Smooth muscle cell (in vitro differentiated cells): ENCODE measurements around the gene FHIT. TPM values are rescaled to one million over a fixed set of nuclear protein-coding genes. Genes with fewer than 3 reads are reported as not detected.

Source experiments
- DNase-seq: peaks from one replicate; lab custom pipeline; 2025; ENCODE audit not compliant: unreplicated experiment; lab: John Stamatoyannopoulos, UW
- H2AFZ ChIP-seq: fragments of 200-600 bp; sonication (generic); 2 replicates; pipeline ENCODE4 v1.6.0; 2016; ENCODE audit warnings: antibody characterized with exemption, low read depth, mild to moderate bottlenecking
- H3F3A ChIP-seq: fragments of 200-600 bp; sonication (generic); 2 replicates; pipeline ENCODE4 v1.6.0; 2017; ENCODE audit warnings: antibody characterized with exemption, low read depth
- H3K27ac ChIP-seq: fragments of 200-600 bp; sonication (generic); 2 replicates; pipeline ENCODE4 v1.5.1; 2016; ENCODE audit warnings: low read depth, mild to moderate bottlenecking
- H3K27me3 ChIP-seq: fragments of 200-600 bp; sonication (generic); 2 replicates; pipeline ENCODE4 v1.6.1; 2016; ENCODE audit warnings: low read depth, mild to moderate bottlenecking
- H3K36me3 ChIP-seq: fragments of 200-600 bp; sonication (generic); 2 replicates; pipeline ENCODE4 v1.5.1; 2016; ENCODE audit warnings: low read depth
- H3K4me1 ChIP-seq: fragments of 200-600 bp; sonication (generic); 2 replicates; pipeline ENCODE4 v1.5.1; 2016; ENCODE audit warnings: low read depth
- H3K4me2 ChIP-seq: fragments of 200-600 bp; sonication (generic); 2 replicates; pipeline ENCODE4 v1.6.0; 2016; ENCODE audit warnings: mild to moderate bottlenecking
- H3K4me3 ChIP-seq: fragments of 200-600 bp; sonication (generic); 2 replicates; pipeline ENCODE4 v1.5.1; 2016; ENCODE audit warnings: mild to moderate bottlenecking
- H3K79me2 ChIP-seq: fragments of 200-600 bp; sonication (generic); 2 replicates; pipeline ENCODE4 v1.6.0; 2016; ENCODE audit warnings: low read depth, mild to moderate bottlenecking
- H3K9ac ChIP-seq: fragments of 200-600 bp; sonication (generic); 2 replicates; pipeline ENCODE4 v1.6.0; 2016; ENCODE audit warnings: low read depth
- H3K9me3 ChIP-seq: fragments of 200-600 bp; sonication (generic); replicated peaks from 2 replicates; pipeline ENCODE4 v1.5.1; 2016; ENCODE audit warnings: low read depth
- H4K20me1 ChIP-seq: fragments of 200-600 bp; sonication (generic); 2 replicates; pipeline ENCODE4 v1.6.0; 2016; ENCODE audit warnings: low read depth
- CTCF ChIP-seq: fragments of 200-600 bp; sonication (generic); IDR thresholded peaks from 2 replicates; pipeline ENCODE4 v1.5.1; 2017; ENCODE audit warnings: borderline replicate concordance, mild to moderate bottlenecking, antibody characterized with exemption; ENCODE audit not compliant: insufficient read depth, poor library complexity, severe bottlenecking
- WGBS: methylation state at CpG from one replicate; pipeline ENCODE4 v1.1.7; 2016; ENCODE audit warnings: low lambda C conversion rate; 5-methylcytosine and 5-hydroxymethylcytosine counted together
- polyA plus RNA-seq: library from polyadenylated mRNA; unstranded; fragments of >200 nt; fragmentation: Nextera tagmentation; extraction: Ambion mirVana; gene quantifications from 2 replicates; pipeline ENCODE4 v1.2.1, GENCODE V29; 2016
- total RNA-seq: library from RNA; depleted of rRNA; stranded (reverse); fragments of >200 nt; gene quantifications from 2 replicates; pipeline ENCODE4 v1.2.3, GENCODE V29; 2014

FHIT gene
- total and polyA plus RNA-seq, 2 experiments from 2014 or later, result 5.9 to 6.7 TPM

GRCh38 chr3:60339304-60339703 is 911.9 kb downstream of the FHIT start:
- Histone ChIP-seq H3K36me3 (no peaks in the 10 kb centered on the region), H4K20me1 (no peaks in the 10 kb centered on the region), H3K79me2 (no peaks in the 10 kb centered on the region), H3K27me3 (no peaks in the 10 kb centered on the region), H3K4me2 (no peak overlapping the region), H3K9ac (no peak overlapping the region), H3K27ac (no peak overlapping the region), H3F3A (no peaks in the 10 kb centered on the region), H3K4me3 (no peak overlapping the region), H3K9me3 (no peaks in the 10 kb centered on the region), H3K4me1 (no peaks in the 10 kb centered on the region), H2AFZ (no peak overlapping the region)
- DNase-seq, result no peak
- 96% methylated on average over 6 of the region's 6 CpGs for WGBS
- no peak for TF ChIP-seq CTCF

GRCh38 chr3:60337421-60337820 is 913.8 kb downstream of the FHIT start:
- Histone ChIP-seq H4K20me1 (no peaks in the 10 kb centered on the region), H3K4me3 (no peak overlapping the region)
- WGBS, result 89% methylated on average over 2 of the region's 2 CpGs

GRCh38 chr3:60336061-60336460 is 915.2 kb downstream of the FHIT start:
- H3K4me1 ChIP-seq, result no peaks in the 10 kb centered on the region
- no peaks in the 10 kb centered on the region for H3K9me3 ChIP-seq
- no peak overlapping the region for H2AFZ ChIP-seq
- H4K20me1 ChIP-seq, result no peaks in the 10 kb centered on the region
- no peak overlapping the region for H3K4me2 ChIP-seq
- TF ChIP-seq CTCF, result no peak
- H3K9ac ChIP-seq, result no peak overlapping the region
- DNase-seq, result no peak
- H3K27ac ChIP-seq, result no peak overlapping the region
- H3K4me3 ChIP-seq, result no peak overlapping the region
- H3K27me3 ChIP-seq, result no peaks in the 10 kb centered on the region
- H3F3A ChIP-seq, result no peaks in the 10 kb centered on the region
- 71% methylated on average over 2 of the region's 2 CpGs for WGBS
- H3K36me3 ChIP-seq, result no peaks in the 10 kb centered on the region
- H3K79me2 ChIP-seq, result no peaks in the 10 kb centered on the region

More at GRCh38 chr3:60337421-60337820, 913.8 kb downstream of the FHIT start:
- H2AFZ ChIP-seq, result no peak overlapping the region
- no peak for DNase-seq
- H3K4me2 ChIP-seq, result no peak overlapping the region
- H3K9me3 ChIP-seq, result no peaks in the 10 kb centered on the region
- no peaks in the 10 kb centered on the region for H3K27me3 ChIP-seq
- H3K27ac ChIP-seq, result no peak overlapping the region
- no peaks in the 10 kb centered on the region for H3K36me3 ChIP-seq
- TF ChIP-seq CTCF, result no peak
- H3K4me1 ChIP-seq, result no peaks in the 10 kb centered on the region
- no peak overlapping the region for H3K9ac ChIP-seq
- no peaks in the 10 kb centered on the region for H3F3A ChIP-seq
- H3K79me2 ChIP-seq, result no peaks in the 10 kb centered on the region

- no peaks in the 10 kb centered on the region for H3K27me3 ChIP-seq
- H3K4me3 ChIP-seq, result no peak overlapping the region
- no peak for DNase-seq
- no peaks in the 10 kb centered on the region for H3K9me3 ChIP-seq
- no peak overlapping the region for H3K4me2 ChIP-seq
- H3K79me2 ChIP-seq, result no peaks in the 10 kb centered on the region
- no peak overlapping the region for H3K27ac ChIP-seq
- WGBS, result 66% methylated on average over 1 of the region's 1 CpG
- no peak overlapping the region for H3K9ac ChIP-seq
- H3K4me1 ChIP-seq, result no peaks in the 10 kb centered on the region
- H4K20me1 ChIP-seq, result no peaks in the 10 kb centered on the region
- H2AFZ ChIP-seq, result no peak overlapping the region
- TF ChIP-seq CTCF, result no peak
- no peaks in the 10 kb centered on the region for H3F3A ChIP-seq
- H3K36me3 ChIP-seq, result no peaks in the 10 kb centered on the region
Observed at GRCh38 chr3:60333710-60334109, 917.5 kb downstream of the FHIT start.
